Stimulated activated CD8-positive, alpha-beta memory T cell treated with anti-CD3 and anti-CD28 coated beads, Interleukin-7, amount 100 ng/mL, for 1 hour (primary cell): ENCODE results near the gene UPK3BL2.
"Not testable (repeated sequence)": the region's sequence is repeated elsewhere in the genome, so short reads cannot be mapped to it uniquely, and the experiment has no call there.

ENCODE experiments used
- DNase-seq, 2 donors: peaks; one replicate each; pipeline ENCODE4 v3.0.0-alpha.2; 2020; ENCODE audit warnings: low read depth in 2 of 2

The UPK3BL2 gene

DNA sequence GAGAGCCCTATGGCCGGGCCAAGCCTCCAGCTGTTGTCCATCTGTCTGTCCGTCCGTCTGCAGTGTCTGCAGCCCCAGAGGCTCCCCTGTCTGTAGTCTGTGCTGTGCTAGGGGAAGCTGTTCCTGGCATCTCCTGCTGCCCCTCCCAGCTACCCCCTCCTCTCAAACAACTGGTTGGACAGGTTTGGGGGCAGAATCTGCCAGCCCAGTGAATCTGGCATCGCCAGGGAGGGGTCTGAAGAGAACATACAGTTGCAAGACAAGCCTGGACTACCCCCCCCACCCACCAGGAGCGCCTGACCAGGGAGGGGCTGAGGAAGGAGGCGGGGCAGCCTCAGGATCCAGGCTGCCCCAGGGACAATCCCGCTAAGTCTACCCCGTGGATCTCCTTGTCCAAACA, at the start of gene UPK3BL2:
Gene UPK3BL2 (minus strand): TSS at position 101 of the 400 bp plus-strand sequence. CDS start 60 bp downstream, at position 41.
- DNase-seq = not testable (repeated sequence)

DNA sequence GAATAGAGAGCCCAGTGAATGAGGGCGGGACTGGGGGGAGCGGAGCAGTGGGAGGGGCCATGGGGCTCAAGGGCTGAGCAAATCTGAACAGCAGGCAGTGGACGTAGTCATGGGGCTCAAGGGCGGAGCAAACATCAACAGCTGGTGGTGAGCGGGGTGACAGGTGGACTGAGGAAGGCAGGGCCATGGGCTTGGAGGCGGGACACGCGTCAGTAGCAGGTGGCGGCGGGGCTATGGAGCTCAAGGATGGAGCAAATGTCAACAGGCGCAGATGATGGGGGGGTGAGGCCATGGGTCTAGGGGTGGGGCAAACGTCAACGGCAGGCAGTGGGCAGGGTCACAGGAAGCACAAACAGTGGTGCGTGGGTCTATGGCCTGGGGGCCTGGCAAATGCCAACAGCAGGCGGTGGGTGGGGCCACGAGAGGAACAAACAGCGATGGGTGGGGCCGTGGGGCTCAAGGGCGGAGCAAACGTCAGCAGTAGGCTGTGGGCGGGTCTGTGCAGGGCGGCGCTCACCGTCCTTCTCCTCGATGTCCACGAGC, 49.1 kb upstream of the UPK3BL2 start:
- DNase-seq = not testable (repeated sequence)

DNA sequence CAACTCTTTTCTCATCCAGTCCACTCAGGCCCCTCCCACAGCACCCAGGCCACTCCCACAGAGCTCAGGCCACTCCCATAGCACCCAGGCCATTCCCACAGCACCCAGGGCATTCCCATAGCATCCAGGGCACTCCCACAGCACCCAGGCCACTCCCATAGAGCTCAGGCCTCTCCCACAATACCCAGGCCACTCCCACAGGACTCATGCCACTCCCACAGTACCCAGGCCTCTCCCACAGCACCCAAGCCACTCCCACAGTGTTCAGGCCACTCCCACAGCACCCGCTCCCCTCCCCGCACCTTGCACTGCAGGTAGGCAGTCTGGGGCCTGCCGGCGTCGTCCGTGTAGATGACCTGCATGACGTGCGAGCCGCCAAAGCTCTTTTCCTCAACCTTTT, 46.4 kb upstream of the UPK3BL2 start:
- not testable (repeated sequence) for DNase-seq

GRCh38 chr7:102583495-102583894, 40.0 kb upstream of the UPK3BL2 start:
- DNase-seq = not testable (repeated sequence)

DNA sequence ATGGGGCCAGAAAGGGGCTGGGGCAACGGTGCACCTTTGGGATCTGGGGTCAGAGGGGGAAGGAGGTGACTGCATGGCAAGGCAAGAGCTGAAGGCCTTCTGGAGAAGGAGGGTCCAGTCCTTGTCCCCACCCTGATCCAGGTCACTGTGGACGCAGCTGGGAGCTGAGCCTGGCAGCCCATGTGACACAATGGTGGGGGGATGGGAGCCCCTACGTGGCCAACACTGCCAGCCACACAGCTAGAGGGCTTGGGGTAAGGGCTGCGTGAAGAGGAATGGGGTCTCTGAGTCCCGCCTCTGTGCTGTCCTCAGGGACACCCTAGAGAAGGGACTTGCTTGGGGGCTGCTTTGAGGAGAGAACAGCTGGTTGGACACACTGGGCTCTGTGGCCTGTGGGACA, 38.2 kb upstream of the UPK3BL2 start:
- not testable (repeated sequence) for DNase-seq

- not testable (repeated sequence) for DNase-seq
These were observed 35.0 kb upstream of the UPK3BL2 start for GRCh38 chr7:102578486-102578885.

GRCh38 chr7:102577315-102578240, 34.1 kb upstream of the UPK3BL2 start:
- not testable (repeated sequence) for DNase-seq

DNA sequence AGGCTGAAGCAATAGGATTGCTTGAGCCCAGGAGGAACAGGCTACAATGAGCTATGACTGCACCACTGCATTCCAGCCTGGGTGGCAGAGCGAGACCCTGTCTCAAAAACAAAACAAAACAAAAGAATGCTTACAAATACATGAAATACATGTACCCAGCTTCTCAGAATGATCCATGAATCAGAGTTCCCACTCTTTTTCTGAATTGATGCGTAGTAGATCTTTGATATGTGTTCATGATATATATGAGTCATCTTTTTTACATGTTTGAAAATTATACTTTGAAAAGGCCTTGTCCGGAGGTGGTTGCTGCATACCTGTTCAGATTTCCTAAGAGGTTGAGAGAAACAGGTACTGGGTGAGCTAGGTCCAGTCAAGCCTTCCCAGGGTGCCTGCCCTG, 32.9 kb upstream of the UPK3BL2 start:
- not testable (repeated sequence) for DNase-seq

DNA sequence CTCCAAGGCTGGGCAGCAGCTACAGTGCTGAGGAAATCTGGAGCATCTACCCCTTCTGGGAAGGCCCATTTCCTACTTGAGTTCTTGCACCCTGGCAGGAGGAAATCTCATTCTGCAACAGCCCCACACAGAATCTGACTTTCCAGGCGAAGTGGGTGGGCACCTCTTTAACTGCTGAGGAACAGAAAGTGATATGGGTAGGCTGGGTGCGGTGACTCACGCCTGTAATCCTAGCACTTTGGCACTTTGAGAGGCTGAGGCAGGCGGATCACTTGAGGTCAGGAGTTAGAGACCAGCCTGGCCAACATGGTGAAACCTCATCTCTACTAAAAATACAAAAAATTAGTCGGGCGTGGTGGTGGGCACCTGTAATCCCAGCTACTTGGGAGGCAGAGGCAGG, 31.1 kb upstream of the UPK3BL2 start:
- not testable (repeated sequence) for DNase-seq

DNA sequence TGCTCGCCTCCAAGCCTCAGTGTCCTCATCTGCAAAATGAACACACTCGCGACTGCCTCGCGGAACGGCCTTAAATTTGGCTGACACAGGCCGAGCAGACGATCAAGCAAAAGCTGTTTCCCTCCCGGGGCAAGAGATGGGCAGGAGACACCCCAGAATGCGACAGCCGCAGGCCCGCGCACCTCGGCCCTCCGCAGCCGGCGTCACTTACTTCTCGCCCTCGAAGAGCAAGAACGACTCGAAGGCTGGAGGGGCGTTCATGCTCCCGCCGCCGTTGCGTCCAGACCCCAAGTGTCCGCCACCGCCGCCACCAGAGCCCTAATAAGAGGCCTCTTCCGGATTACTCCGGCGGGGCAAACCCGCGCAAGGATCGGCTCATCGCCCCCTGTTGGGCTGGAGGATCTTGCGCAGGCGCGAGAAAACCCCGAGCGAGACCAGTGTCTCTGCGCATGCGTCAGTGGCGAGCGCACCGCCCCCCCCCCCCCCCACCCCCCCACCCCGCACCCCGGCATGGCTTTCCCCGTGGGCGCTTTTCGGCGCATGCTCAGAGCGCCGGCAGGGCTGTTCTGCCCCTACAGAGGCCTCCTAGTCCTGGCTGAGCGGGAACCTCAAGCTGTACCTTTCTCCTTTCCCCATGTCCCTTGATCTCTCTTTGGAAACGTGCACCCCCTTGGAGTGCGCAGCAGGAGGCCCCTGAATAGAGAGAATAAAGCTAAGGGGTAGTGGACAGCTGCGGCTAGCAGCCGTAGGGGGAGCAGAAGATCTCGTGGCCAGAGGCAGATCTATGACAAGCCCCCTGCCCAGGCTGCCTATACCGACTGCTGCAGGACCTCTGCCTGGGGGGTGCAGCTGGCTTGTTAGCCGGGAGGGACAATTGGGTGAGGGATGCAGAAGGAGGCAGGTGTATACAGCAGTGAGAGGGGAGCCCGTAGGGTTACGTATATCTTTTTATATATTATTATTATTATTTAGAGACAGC, 29.1 kb upstream of the UPK3BL2 start, which contains the start of gene POLR2J3:
Gene POLR2J3 (minus strand): TSS at position 323 of the 979 bp plus-strand sequence. CDS start 62 bp downstream, at position 261.
- peak; percentile 95 to 100 for DNase-seq

- DNase-seq = not testable (repeated sequence)
These were observed 25.1 kb upstream of the UPK3BL2 start for GRCh38 chr7:102568620-102569019.

GRCh38 chr7:102550808-102551422, 7.4 kb upstream of the UPK3BL2 start, which contains the start of gene SPDYE2:
Gene SPDYE2, plus strand, starts transcription at chr7:102551226. Its CDS starts 2,030 bp downstream, at chr7:102553256.
- DNase-seq = not testable (repeated sequence)

DNA sequence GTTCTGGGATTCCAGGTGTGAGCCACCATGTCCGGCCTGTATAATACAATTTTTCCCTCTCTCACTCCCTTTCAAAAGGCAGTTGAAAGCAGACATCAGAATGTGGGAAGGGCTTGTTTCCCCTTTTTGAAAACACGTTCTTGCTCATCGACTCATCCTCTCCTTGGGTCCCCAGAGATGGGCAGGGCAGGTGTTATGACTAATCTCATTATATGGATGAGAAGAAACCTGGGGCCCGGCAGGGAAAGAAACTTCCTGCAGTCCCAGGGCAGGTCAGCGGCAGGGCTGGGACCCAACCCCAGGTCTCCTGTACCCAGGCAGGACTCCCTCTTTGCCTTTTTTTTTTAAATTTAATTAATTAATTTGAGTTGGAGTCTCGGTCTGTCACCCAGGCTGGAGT, 2.9 kb upstream of the UPK3BL2 start:
- DNase-seq = not testable (repeated sequence)

- not testable (repeated sequence) for DNase-seq
These were observed 1.8 kb upstream of the UPK3BL2 start for GRCh38 chr7:102545288-102545687.

GRCh38 chr7:102544372-102544771, 876 bp upstream of the UPK3BL2 start:
- not testable (repeated sequence) for DNase-seq

DNA sequence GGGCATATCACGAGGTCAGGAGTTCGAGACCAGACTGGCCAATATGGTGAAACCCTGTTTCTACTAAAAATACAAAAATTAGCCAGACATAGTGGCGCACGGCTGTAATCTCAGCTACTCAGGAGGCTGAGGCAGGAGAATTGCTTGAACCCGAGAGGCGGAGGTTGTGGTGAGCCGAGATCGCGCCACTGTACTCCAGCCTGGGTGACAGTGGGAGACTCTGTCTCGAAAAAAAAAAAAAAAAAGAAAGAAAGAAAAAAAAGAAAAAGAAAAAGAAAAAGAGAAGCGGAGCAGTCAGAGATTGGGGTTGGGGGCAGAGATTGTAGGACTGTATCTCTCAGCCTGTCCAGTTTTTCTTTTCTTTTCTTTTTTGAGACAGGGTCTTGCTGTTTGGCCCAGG, 725 bp downstream of the UPK3BL2 start:
- DNase-seq = not testable (repeated sequence)

- DNase-seq = not testable (repeated sequence)
These were observed 1.4 kb downstream of the UPK3BL2 start for GRCh38 chr7:102542083-102542482.

GRCh38 chr7:102540604-102541003, 2.9 kb downstream of the UPK3BL2 start:
- DNase-seq = not testable (repeated sequence)

GRCh38 chr7:102535062-102535615, 8.4 kb downstream of the UPK3BL2 start:
- DNase-seq = not testable (repeated sequence)

GRCh38 chr7:102532127-102532526, 11.4 kb downstream of the UPK3BL2 start:
- DNase-seq = not testable (repeated sequence)
